Measurements from ENCODE around the gene EIF4G2.

GRCh38 chr11:10806206-10806605 lies 2.5 kb downstream of the EIF4G2 start:
- TF ChIP-seq CTCF (IDR thresholded peaks at IDR 0.05), result no peak
- no peak for TF ChIP-seq POLR2A (IDR thresholded peaks at IDR 0.05)
